ENCODE measurements around the gene PAX3.

- TF ChIP-seq CTCF (IDR thresholded peaks at IDR 0.05; ENCODE audit: borderline replicate concordance, extremely low read depth, low read length, poor library complexity, severe bottlenecking) (no peak), EZH2 (IDR thresholded peaks at IDR 0.05; ENCODE audit: borderline replicate concordance, low read depth, low read length, severe bottlenecking) (no peak)
Observed at GRCh38 chr2:222232372-222232771, 66.4 kb downstream of the PAX3 start.
